IPS-NIHi7 (cell line): Measurements from ENCODE around the gene LEP.
A peak's percentile ranks its signal among the peaks of the same experiment; 100 is the strongest.
"Not testable (repeated sequence)": the region's sequence is repeated elsewhere in the genome, so short reads cannot be mapped to it uniquely, and the experiment has no call there.

Source experiments
- DNase-seq: peaks from one replicate; pipeline ENCODE4 v3.0.0; 2012; ENCODE audit warnings: mixed read lengths; ENCODE audit errors: extremely low spot score

Gene LEP

DNA sequence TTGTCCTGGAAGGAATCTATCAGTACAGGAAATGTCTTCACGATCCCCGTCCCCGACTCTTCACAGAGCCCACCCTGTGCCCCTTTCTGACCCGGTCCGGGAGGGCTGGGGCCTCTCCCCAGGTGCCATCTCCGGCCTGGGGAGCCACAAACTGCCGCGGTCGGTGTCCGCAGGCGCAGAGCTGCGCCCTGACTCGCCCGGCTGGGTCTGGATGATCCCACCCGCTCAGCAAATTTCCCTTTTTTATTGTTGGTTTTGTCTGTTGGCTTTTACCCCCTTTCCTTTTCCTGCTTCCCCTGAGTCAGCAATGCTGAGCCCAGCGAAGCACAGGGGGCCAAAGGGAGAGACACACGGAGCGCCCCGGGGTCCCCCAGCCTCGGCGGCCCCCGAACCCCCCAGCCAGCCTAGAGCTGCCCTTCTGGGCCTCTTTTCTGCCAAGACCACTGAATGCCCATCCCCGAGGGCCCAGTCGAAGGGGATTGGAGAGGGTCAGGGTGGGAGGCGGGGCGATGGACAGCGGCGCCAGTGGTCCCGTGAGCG, 30.9 kb downstream of the LEP start:
- no peak for DNase-seq

DNA sequence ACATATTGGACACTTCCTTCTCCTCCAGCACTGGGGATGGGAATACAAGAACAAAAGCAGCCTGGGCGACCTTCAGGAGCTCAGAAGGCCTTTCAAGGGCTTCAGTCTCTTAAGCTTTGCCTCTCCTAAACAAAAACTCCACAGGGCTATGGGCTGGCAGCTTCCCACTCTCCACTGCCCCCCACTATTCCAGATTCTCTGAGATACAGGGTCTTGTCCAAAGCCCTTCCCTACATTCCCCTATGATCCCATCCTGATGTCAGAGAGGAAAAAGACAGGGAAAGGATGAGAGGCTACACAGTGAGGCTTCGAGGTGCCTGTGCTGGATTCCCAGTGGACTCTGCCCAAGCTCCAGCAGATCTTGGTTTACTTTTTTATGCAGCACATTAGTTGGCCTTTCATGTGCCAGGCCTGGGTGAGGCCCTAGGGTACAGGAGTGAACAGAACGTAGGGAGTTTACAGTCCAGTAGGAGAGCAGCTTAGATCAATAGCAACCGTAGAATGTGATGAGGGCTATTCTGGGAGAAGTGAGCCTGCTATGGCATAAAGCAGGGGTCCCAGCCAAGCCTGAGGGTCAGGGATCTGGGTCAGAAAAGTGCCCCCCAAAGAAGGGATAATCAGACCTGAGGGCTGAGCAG, 33.3 kb downstream of the LEP start:
- DNase-seq = no peak

DNA sequence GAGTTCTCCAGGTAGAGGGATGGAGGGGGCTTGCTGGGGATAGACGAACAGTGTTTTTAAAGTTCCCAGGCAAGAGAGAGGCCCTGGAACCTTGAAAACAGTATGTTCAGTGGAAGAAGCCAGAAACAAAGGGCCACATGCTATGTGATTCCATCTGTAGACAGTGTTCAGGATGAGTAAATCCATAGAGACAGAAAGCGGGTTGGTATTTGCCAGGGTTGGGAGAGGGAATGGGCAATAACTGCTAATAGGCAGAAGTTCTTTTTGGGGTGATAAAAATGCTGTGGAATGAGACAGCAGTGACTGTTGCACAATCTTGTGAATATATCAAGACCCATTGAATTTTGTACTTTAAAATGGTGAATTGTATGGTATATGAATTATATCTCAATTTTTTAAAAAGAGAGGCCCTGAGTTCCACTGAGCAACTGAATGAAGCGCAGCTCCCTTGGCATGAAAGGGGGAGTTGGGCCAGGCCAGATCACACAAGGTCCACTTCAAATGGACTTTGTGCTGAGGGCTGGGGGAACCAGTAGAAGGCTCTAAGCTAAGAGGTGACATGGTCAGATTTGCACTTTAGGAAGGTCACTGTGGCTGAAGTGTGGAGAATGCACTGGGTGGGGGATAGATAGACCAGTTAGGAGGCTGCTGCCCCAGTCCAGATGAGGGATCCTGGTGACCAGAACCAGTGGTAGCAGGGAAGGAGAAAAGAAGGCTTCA, 34.0 kb downstream of the LEP start:
- no peak for DNase-seq

DNA sequence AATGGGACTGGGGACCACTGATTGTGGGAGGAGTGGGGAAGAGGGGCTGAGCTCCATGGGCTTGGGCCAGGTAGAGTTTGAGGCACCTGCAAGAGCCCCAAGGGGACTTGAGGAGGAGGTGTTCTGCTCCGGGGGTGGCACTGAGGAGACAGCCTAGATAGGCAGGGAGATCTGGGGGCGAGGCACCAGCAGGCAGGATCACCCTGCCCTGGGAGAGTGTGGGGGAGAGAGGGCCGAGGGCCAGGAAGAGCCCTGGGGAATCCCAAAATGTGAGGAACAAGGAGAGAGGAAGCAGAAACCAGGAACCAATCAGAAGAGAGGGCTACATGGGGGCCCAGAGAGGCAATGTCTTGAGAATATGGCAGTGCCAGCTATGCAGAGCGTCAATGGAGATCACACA, 34.6 kb downstream of the LEP start:
- no peak for DNase-seq

DNA sequence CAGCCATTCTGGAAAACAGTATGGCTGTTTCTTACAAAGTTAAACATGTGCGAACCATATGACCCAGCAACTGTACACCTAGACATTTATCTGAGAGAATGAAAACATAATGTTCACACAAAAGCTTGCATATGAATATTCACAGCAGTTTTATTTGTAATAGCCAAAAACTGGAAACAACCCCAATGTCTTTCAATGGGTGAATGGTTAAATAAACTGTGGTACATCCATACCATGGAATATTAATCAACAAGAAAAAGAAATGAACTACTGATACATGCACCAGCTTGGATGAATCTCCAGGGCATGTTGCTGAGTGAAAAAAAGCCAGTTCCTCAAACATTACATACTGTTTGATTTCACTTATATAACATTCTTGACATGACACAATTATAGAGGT, 37.3 kb downstream of the LEP start:
- DNase-seq = no peak

DNA sequence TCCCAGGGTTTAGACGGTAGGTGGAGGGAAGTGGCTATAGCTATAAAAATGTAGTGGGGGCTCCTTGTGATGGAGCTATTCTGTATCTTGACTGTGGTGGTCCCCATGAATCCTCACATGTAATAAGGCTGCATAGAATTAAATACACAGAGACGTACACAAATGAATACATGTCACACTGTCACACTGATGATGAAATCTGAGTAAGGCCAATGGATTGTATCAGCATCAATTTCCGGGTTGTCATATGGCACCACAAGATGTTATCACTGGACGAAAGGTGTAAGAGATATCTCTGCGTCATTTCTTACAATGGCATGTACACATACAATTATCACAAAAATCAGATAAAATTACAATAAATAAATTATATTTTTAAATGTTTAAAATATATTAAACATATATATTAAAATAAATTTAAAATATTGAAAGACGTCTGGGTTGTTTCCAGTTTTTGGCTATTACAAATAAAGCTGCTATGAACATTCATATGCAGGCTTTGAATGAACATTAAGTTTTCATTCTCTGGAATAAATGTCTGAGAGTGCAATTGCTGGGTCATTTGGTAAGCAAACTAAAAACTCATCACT, 38.1 kb downstream of the LEP start:
- no peak for DNase-seq

DNA sequence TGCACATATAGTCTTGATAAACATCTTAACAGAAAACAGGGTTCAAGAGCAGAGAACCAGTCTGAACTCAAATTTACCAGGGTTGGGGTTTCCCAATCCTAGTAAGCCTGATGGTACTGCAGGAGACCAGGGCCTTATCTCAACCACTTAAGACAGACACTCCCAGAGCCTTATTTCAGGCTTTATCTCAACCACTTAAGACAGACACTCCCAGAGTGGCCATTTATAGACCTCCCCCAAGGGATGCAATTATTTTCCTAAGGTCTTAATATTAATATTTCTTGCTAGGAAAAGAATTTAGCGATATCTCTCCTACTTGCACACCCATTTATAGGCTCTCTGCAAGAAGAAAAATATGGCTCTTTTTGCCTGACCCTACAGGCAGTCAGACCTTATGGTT, 39.4 kb downstream of the LEP start:
- DNase-seq = not testable (repeated sequence)

DNA sequence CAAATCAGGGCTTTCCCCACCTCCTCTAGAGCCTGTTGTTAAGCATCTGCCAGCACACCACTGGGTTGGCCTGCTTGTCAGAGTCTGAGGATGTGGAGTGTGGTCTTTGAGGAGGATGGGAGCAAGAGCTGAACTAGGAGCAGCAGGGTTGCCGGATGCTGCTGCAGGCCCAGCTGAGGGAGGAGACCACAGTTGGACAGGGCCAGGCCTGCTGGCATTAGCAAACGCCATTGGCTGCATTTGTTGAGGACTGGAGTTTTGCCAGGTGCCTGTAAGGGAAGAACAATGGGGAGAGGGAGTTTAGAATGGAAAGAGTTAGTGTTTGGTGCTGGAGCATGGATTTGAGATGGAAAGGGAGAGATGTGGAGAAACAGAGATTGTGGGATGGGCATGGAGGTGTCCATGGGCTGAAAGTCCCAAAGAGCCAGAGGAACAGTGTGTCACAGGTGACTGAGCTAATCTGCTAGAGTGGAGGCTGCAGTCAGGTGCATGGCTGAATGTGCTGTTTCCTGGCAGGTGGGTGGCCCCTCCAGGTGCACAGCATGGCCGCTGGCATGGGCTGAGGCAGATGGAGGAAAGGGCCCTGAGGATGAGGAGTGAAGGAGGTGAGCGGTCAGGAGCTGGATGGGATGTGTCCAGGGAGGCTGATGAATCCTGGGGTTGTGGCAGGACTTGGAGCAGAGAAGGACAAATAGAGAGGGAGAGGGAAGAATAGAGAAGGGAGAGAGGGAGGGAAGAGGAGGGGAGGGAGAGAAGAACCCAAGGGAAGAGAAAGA, 40.7 kb downstream of the LEP start:
- DNase-seq = no peak

DNA sequence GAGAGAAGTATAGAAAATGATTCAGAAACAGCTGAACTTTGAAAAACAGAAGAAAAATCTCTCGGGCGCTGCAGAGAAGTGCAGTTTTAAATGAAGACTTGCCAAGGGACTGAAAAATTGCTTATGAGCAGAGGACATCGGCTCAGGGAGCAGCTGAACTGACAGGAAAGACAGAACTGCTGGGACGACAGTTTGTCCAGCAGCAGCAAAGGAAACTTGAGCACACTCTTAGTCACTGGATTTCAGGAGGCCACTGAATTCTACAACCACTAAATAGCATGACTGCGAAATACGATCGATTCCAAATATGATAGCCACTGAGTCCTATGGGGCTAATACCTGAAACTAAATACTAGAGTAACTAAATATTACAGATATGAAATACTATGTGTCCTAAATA, 43.0 kb downstream of the LEP start:
- no peak for DNase-seq

DNA sequence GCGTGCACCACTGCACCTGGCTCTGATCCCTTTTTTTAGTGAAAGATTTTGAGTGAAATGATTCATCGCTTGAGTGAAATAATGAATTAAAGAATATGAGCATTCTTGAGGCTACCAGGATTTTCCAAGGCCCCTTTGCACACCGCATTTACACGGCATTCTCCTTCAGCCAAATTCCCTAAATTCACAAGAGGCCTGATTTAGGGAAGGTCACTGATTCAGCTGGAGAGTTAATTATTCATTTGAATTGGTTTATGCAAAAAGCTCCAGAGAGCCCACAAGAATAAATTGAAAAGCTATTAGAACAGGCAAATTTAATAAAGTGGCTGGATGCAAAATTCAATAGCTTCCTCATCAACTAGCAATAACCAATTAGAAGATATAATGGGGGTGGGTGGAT, 46.5 kb downstream of the LEP start:
- DNase-seq = no peak

DNA sequence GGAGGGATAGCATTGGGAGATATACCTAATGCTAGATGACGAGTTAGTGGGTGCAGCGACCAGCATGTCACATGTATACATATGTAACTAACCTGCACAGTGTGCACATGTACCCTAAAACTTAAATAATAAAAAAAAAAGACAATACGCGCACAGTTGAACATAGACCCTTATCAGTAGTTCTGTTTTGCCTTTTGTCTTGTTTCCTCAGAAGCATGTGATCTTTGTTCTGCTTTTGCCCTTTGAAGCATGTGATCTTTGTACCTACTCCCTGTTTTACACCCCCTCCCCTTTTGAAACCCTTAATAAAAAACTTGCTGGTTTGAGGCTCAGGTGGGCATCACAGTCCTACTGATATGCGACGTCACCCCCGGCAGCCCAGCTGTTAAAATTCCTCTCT, 56.9 kb downstream of the LEP start:
- DNase-seq = not testable (repeated sequence)

DNA sequence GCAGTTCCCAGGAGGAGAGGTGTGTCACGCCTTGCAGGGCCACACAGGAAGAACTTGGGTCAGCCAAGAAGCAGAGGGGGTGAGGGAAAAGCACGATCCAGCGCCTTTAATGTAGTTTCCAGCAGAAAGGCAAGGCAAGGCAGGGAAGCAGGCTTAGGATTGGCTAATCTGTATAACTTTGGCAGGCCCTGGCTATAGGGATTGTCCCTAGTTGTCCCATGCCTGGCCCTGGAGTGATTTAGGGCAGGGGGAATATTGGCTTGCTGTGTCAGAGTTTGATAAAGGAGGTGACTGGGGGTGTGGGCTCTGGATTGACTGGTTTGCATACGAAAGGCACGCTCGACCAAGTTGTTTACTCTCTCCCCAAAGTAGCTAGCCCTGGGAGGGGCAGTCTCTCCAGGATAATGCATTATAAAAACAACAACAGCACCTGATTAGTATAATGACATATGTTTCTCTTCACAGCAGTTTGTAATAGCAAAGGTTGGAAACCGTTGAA, 58.1 kb downstream of the LEP start:
- peak; percentile 51 for DNase-seq

DNA sequence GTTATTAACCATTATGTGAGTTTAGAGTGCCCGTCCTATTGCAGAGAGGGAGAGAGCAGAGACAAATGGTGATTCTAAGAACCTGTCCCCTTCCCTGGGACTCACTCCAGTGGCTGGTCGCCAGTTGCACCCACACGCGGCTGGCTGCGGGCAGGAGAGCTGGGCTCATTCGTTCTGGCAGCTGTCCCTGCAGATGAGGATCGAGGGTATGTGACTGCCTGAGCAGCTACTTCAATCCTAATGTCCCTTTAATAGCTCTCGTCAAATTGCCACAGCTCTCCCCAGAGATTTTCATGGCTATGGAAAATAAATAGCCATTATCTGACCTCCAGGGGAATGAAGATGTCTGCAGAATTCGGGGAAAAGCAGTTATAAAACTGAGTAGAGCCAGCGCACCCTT, 61.1 kb downstream of the LEP start:
- no peak for DNase-seq

DNA sequence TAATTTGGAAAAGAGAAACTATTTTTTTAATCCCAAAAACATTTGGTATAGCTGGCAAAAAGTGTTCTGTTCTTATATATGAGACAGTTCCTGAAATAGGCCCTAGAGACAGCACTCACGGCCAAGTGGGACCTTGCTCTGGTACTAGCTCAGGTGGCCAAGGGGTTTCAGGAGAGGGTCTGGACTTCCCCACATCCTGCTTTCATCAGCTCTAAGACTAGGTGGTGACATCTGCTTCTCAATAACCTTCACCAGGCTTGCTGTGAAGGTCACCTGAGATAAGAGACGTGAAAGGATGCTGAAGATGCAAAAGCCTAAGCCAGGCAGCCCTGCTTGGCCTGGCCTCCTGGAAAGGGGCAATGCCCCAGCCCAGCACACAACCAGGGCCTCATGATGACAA, 62.1 kb downstream of the LEP start:
- DNase-seq = no peak

DNA sequence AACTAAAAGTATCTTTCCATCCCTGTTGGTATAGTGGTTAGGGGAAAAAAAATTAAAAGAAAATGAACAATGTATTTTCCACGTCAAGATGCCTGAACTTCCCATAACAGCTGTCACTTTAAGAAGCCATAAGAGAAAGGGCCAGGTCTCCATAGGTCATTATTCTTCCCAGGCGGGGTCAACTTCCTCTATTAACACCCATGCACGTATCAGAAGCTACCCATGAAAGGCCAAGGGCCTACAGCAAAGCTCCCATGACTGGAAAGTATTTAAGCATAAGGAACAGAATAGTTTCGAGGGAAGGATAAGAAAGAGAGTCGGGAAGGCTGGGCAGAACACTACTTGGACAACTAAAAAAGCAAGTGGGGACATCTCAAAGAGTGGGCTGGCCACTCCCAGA, 62.6 kb downstream of the LEP start:
- DNase-seq = no peak

DNA sequence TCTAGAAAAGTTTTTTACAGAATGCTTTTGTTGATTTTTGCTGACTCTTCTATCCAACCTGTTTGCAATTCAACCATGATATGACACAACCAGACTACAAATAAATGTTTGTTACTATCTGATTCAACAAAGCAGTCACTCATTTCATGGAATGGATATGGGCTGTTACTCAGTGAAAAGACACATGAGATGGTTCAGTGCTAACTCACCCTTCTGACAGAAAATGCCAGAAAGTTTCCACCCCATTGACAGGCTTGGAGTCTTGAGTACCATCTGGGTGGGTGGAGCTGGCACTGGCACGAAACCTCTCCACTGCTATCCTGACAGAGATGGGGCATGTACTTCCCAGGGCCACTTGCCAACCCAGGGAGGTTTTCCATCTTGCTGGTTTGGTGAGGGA, 63.1 kb downstream of the LEP start:
- no peak for DNase-seq

DNA sequence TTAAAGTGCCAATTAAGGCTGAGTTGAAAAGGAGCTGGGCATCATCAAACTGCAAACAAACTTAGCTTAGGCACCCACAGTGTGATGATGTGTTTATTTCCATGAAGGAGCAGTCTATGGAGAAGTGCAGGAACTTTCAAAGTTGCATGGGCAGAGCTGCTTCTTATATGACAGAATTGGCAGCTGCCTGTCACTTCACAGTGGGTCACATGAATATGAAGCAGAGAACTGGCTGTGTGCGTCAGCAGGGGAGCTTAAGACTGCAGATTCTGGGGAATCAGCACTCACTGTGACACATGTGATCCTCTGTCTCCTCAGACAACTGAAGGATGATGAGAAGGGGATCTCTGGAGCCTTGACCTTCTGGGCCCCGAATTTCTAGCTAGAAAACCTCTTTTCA, 66.0 kb downstream of the LEP start:
- no peak for DNase-seq
